SK-N-SH (cell line): Measurements from ENCODE around the gene CCDC187. TPM values are rescaled to one million over a fixed set of nuclear protein-coding genes. Genes with fewer than 3 reads are reported as not detected.

Experiments used
- CTCF ChIA-PET: fragments of 300-600, 350-600 bp; formaldehyde crosslinking; extraction: SDS; loops from one replicate; lab custom pipeline; 2021; lab: Yijun Ruan, JAX
- POLR2A ChIA-PET: fragments of 350-600 bp; sonication (Branson Sonifier 250); formaldehyde crosslinking; extraction: SDS; loops from one replicate; lab custom pipeline; 2020; ENCODE audit warnings: antibody characterized with exemption, inconsistent platforms; lab: Yijun Ruan, JAX
- DNase-seq: peaks from one replicate; pipeline ENCODE4 v3.0.0; 2012
- H2AFZ ChIP-seq: fragments of 200-600 bp; sonication (generic); 2 replicates; pipeline ENCODE4 v1.8.1; 2016; ENCODE audit warnings: antibody characterized with exemption, mild to moderate bottlenecking, low read depth
- H3F3A ChIP-seq: fragments of 200-600 bp; sonication (generic); replicated peaks from 2 replicates; pipeline ENCODE3; 2016; ENCODE audit warnings: antibody characterized with exemption, mild to moderate bottlenecking; ENCODE audit not compliant: insufficient read depth
- H3K27ac ChIP-seq, 2 experiments: fragments of 200-500 bp in 1 of 2; fragments of 200-600 bp in 1 of 2; sonication (Bioruptor generic) in 1 of 2; sonication (generic), shearing (Covaris generic) in 1 of 2; 2 replicates each; pipeline versions ENCODE4 v1.5.1 to v1.6.1; 2014 to 2016; ENCODE audit warnings: low read depth in 2 of 2, inconsistent platforms in 1 of 2, low read length in 1 of 2, mild to moderate bottlenecking in 1 of 2, mixed read lengths in 1 of 2
- H3K27me3 ChIP-seq: fragments of 200-600 bp; sonication (generic), shearing (Covaris generic); 2 replicates; pipeline ENCODE4 v1.6.1; 2016; ENCODE audit warnings: mixed run types; ENCODE audit not compliant: insufficient read depth
- H3K36me3 ChIP-seq, 2 experiments: fragments of 200-500 bp in 1 of 2; fragments of 200-600 bp in 1 of 2; sonication (Bioruptor generic) in 1 of 2; sonication (generic) in 1 of 2; replicated peaks in 1 of 2; 2 replicates each; pipeline versions ENCODE3 to v1.5.1; 2014 to 2016; ENCODE audit warnings: low read length in 1 of 2, mild to moderate bottlenecking in 1 of 2; ENCODE audit not compliant: insufficient read depth in 2 of 2, control insufficient read depth in 1 of 2
- H3K4me1 ChIP-seq, 2 experiments: fragments of 200-500 bp in 1 of 2; fragments of 200-600 bp in 1 of 2; sonication (Bioruptor generic) in 1 of 2; sonication (generic), shearing (Covaris generic) in 1 of 2; 2 replicates each; pipeline versions ENCODE4 v1.5.1 to v1.6.1; 2014 to 2016; ENCODE audit warnings: low read depth in 1 of 2, low read length in 1 of 2, mixed run types in 1 of 2; ENCODE audit not compliant: insufficient read depth in 2 of 2, control insufficient read depth in 1 of 2
- H3K4me2 ChIP-seq: fragments of 200-600 bp; sonication (generic), shearing (Covaris generic); 2 replicates; pipeline ENCODE4 v1.6.1; 2017; ENCODE audit warnings: mixed run types
- H3K4me3 ChIP-seq, 2 experiments: fragments of 200-500 bp in 1 of 2; fragments of 200-600 bp in 1 of 2; sonication (Bioruptor generic) in 1 of 2; sonication (generic), shearing (Covaris generic) in 1 of 2; 2 replicates each; pipeline versions ENCODE4 v1.5.1 to v1.8.1; 2014 to 2016; ENCODE audit warnings: low read depth in 2 of 2, inconsistent platforms in 1 of 2, low read length in 1 of 2, mild to moderate bottlenecking in 1 of 2, mixed read lengths in 1 of 2, moderate library complexity in 1 of 2
- H3K79me2 ChIP-seq: fragments of 200-600 bp; sonication (generic); 2 replicates; pipeline ENCODE4 v1.8.1; 2017; ENCODE audit warnings: mild to moderate bottlenecking; ENCODE audit not compliant: insufficient read depth
- H3K9ac ChIP-seq: fragments of 200-600 bp; sonication (generic); 2 replicates; pipeline ENCODE4 v1.6.1; 2017; ENCODE audit warnings: mixed run types
- H3K9me2 ChIP-seq: fragments of 200-600 bp; sonication (generic); 2 replicates; pipeline ENCODE4 v1.6.1; 2017; ENCODE audit warnings: mixed run types
- H3K9me3 ChIP-seq: fragments of 200-600 bp; sonication (generic); 2 replicates; pipeline ENCODE4 v1.6.1; 2017; ENCODE audit warnings: mixed run types, mild to moderate bottlenecking, moderate library complexity
- H4K20me1 ChIP-seq: fragments of 200-600 bp; sonication (generic); 2 replicates; pipeline ENCODE4 v1.6.1; 2017; ENCODE audit warnings: mild to moderate bottlenecking, mixed run types; ENCODE audit not compliant: insufficient read depth
- CHD2 ChIP-seq: fragments of 150-350 bp; IDR thresholded peaks from 2 replicates; pipeline ENCODE4 v1.6.1; 2018; ENCODE audit warnings: low read length; ENCODE audit not compliant: partially characterized antibody
- FOXJ3 ChIP-seq: sonication (generic); formaldehyde crosslinking; IDR thresholded peaks from 2 replicates; pipeline ENCODE4 v1.5.1; 2020; ENCODE audit warnings: mild to moderate bottlenecking, missing genetic modification reagents
- JUND ChIP-seq: IDR thresholded peaks from 2 replicates; pipeline ENCODE4 v1.4.0; 2012
- MEF2A ChIP-seq: IDR thresholded peaks from 2 replicates; pipeline ENCODE4 v1.4.0; 2012; ENCODE audit warnings: low read depth, borderline replicate concordance
- NFIC ChIP-seq: IDR thresholded peaks from 2 replicates; pipeline ENCODE4 v1.4.0; 2012; ENCODE audit warnings: borderline replicate concordance
- NRF1 ChIP-seq: IDR thresholded peaks from 2 replicates; pipeline ENCODE4 v1.6.1; 2012; ENCODE audit warnings: low read depth, mild to moderate bottlenecking, low read length
- PBX3 ChIP-seq: IDR thresholded peaks from 2 replicates; pipeline ENCODE4; 2012
- POLR2AphosphoS5 ChIP-seq: IDR thresholded peaks from 2 replicates; pipeline ENCODE4 v1.6.1; 2012; ENCODE audit warnings: low read depth, low read length
- RAD21 ChIP-seq: IDR thresholded peaks from 2 replicates; pipeline ENCODE4 v1.6.1; 2012; ENCODE audit warnings: mild to moderate bottlenecking, low read length
- RFX5 ChIP-seq: IDR thresholded peaks from 2 replicates; pipeline ENCODE4 v1.6.1; 2012; ENCODE audit warnings: mild to moderate bottlenecking, improper control_type of control experiment, low read length
- TAF1 ChIP-seq: IDR thresholded peaks from 2 replicates; pipeline ENCODE4 v1.6.1; 2012; ENCODE audit warnings: low read depth, mild to moderate bottlenecking, low read length, moderate library complexity, borderline replicate concordance
- YY1 ChIP-seq: IDR thresholded peaks from 2 replicates; pipeline ENCODE4 v1.4.0; 2012; ENCODE audit warnings: low read depth, mild to moderate bottlenecking
- ZBTB33 ChIP-seq: IDR thresholded peaks from 2 replicates; pipeline ENCODE4 v1.4.0; 2012; ENCODE audit warnings: low read depth, borderline replicate concordance
- WGBS: methylation state at CpG from one replicate; pipeline ENCODE4 v1.1.6; 2017; ENCODE audit warnings: low lambda C conversion rate; 5-methylcytosine and 5-hydroxymethylcytosine counted together
- polyA plus RNA-seq, 3 experiments: library from polyadenylated mRNA; depleted of rRNA; stranded (reverse); fragments of >200 nt; gene quantifications; 2 replicates each; pipeline ENCODE4 v1.2.3, GENCODE V29; 2012
- TF ChIP-seq, protein P1 (sequence below): fragments of 200-600 bp; sonication (generic); IDR thresholded peaks from 2 replicates; pipeline ENCODE4 v1.6.1; 2017; ENCODE audit warnings: antibody characterized with exemption, mild to moderate bottlenecking, moderate library complexity

The CCDC187 gene
- polyA plus RNA-seq, 1 of the 3 experiments (the other 2 are of a cell fraction) = not detected

GRCh38 chr9:136294437-136294836, 9.5 kb downstream of the CCDC187 start:
- 51% methylated on average over 2 of the region's 5 CpGs for WGBS
- Histone ChIP-seq H3K36me3 (no peaks in the 10 kb centered on the region), H4K20me1 (no peaks in the 10 kb centered on the region), H3K27me3 (peaks cover 7% of the 10 kb centered on the region; the same call in 1 of the 2 replicates), H2AFZ (no peak overlapping the region), H3K4me3 (no peak overlapping the region), H3K4me2 (no peak overlapping the region), H3K27ac (no peak overlapping the region), H3K79me2 (no peaks in the 10 kb centered on the region), H3K4me1 (peaks cover 0 to 9% of the 10 kb centered on the region in 2 experiments; a peak in 1 of 4 replicates), H3K9me2 (no peaks in the 10 kb centered on the region), H3K9ac (no peak overlapping the region), H3F3A (peaks cover 8% of the 10 kb centered on the region), H3K9me3 (no peaks in the 10 kb centered on the region)
- POLR2A ChIA-PET = no interaction called here
- CTCF ChIA-PET = interaction anchor here (0.8 kb wide), 1 partner anchor 18 kb away, joined by 4 read pairs; no protein-coding TSS in a partner anchor
- DNase-seq = no peak
- TF ChIP-seq NRF1 (no peak), ZBTB33 (no peak), RAD21 (no peak), JUND (no peak), POLR2AphosphoS5 (no peak), PBX3 (no peak), CHD2 (no peak), FOXJ3 (CRISPR knock-in tag) (no peak), YY1 (no peak), TAF1 (no peak), NFIC (no peak), MEF2A (no peak), RFX5 (no peak)
- TF ChIP-seq, protein P1, sequence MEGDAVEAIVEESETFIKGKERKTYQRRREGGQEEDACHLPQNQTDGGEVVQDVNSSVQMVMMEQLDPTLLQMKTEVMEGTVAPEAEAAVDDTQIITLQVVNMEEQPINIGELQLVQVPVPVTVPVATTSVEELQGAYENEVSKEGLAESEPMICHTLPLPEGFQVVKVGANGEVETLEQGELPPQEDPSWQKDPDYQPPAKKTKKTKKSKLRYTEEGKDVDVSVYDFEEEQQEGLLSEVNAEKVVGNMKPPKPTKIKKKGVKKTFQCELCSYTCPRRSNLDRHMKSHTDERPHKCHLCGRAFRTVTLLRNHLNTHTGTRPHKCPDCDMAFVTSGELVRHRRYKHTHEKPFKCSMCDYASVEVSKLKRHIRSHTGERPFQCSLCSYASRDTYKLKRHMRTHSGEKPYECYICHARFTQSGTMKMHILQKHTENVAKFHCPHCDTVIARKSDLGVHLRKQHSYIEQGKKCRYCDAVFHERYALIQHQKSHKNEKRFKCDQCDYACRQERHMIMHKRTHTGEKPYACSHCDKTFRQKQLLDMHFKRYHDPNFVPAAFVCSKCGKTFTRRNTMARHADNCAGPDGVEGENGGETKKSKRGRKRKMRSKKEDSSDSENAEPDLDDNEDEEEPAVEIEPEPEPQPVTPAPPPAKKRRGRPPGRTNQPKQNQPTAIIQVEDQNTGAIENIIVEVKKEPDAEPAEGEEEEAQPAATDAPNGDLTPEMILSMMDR = no peak
